Measurements from ENCODE around the gene VGLL4. TPM values are rescaled to one million over a fixed set of nuclear protein-coding genes. Genes with fewer than 3 reads are reported as not detected.

Gene VGLL4
- total RNA-seq, 3 donors from 2014 or later, result 42.5 to 51.3 (median 46.4) TPM

DNA sequence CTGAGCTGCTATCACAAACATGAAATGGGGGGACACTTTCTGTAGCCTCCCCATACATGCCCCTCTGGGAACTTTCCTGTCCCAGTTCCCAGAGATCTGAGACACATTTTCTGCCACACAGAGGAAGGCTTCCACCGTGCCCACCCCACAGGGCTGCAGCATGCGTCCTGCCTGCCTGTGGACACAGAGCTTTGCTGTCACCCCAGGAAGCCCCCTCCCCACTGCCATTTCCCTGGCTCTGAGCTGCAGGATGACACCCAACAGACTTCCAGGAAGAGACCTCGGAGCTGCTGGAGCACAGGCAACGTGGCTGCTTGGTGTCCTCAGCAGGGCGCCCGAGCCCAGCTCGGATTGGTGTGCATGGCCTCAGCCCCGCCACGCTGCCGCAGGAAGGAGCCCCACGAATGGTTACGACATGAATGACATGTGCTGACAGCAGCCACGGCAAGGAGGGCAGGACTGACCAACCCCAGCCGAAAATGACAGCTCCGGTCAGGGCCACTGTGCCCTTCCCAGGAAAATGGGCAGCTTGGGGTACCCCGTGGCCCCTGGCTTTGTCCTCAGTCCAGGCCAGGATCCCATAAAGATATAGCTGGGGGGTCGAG lies 81.3 kb downstream of the VGLL4 start:
- no peaks in the 10 kb centered on the region for H3K9me3 ChIP-seq
- H3K36me3 ChIP-seq (ENCODE audit: low read depth), result no peaks in the 10 kb centered on the region
- DNase-seq, result no peak
- TF ChIP-seq, protein P1, sequence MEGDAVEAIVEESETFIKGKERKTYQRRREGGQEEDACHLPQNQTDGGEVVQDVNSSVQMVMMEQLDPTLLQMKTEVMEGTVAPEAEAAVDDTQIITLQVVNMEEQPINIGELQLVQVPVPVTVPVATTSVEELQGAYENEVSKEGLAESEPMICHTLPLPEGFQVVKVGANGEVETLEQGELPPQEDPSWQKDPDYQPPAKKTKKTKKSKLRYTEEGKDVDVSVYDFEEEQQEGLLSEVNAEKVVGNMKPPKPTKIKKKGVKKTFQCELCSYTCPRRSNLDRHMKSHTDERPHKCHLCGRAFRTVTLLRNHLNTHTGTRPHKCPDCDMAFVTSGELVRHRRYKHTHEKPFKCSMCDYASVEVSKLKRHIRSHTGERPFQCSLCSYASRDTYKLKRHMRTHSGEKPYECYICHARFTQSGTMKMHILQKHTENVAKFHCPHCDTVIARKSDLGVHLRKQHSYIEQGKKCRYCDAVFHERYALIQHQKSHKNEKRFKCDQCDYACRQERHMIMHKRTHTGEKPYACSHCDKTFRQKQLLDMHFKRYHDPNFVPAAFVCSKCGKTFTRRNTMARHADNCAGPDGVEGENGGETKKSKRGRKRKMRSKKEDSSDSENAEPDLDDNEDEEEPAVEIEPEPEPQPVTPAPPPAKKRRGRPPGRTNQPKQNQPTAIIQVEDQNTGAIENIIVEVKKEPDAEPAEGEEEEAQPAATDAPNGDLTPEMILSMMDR (IDR thresholded peaks at IDR 0.05), result no peak
- no peak overlapping the region for H3K4me3 ChIP-seq
- intact Hi-C loops (cut with DNase I, micrococcal nuclease), result no loop called here
- no peaks in the 10 kb centered on the region for H3K4me1 ChIP-seq (ENCODE audit: low read depth)
- ATAC-seq, result no peak

GRCh38 chr3:11560746-11561145 lies 83.0 kb downstream of the VGLL4 start:
- intact Hi-C loops (cut with DNase I, micrococcal nuclease), result no loop called here
- H3K36me3 ChIP-seq (ENCODE audit: low read depth), result no peaks in the 10 kb centered on the region
- peaks cover 7% of the 10 kb centered on the region for H3K4me1 ChIP-seq (ENCODE audit: low read depth)
- H3K4me3 ChIP-seq, result no peak overlapping the region
- DNase-seq (no peak), ATAC-seq (no peak)
- TF ChIP-seq, protein P1 (IDR thresholded peaks at IDR 0.05), result no peak
- no peaks in the 10 kb centered on the region for H3K9me3 ChIP-seq

DNA sequence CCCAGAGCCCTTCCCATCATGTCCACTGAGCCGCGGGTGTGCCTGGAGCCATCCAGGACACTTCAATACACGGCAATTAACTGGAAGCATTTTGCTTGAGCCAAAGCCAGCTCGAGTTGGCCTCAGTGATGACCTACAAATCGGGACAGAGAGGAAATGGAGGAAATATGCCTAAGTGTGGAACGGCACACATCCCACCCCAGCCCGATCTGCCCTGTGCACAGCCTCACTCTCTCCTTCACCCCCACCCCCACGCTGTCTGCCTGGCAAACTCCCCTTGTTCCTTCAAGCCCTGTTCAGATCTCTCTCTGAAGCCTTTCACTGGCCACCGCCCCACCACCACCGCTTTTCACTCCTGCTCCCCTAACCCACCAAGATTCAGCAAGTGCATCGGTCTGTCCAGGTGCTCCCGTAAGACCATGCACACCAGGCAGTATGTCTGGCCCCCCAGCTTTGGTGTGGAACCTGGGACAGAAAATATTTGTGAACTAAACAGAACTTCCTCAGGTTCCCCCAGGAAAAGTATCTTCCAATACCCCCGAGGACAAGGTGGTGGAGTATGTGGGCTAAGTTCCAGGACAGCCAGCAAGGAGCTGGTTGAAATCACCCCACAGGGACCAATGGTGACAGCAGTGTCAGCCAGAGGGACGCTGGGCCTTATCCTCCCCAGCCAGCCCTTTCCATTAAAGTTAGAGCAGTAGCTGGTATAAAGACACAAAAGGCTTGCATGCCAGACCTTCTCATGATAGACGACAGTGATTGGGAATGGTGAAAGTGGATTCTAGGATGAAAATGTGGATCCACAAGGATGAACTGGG lies 83.7 kb downstream of the VGLL4 start:
- Histone ChIP-seq H3K36me3 (ENCODE audit: low read depth) (no peaks in the 10 kb centered on the region), H3K4me3 (no peak overlapping the region), H3K4me1 (ENCODE audit: low read depth) (peaks cover 7% of the 10 kb centered on the region), H3K9me3 (no peaks in the 10 kb centered on the region)
- TF ChIP-seq, protein P1 (IDR thresholded peaks at IDR 0.05), result no peak
- intact Hi-C loops (cut with DNase I, micrococcal nuclease), result no loop called here
- ATAC-seq, result no peak
- DNase-seq, result peak in 1 of 3 donors; percentile 17

GRCh38 chr3:11558918-11559815 lies 84.5 kb downstream of the VGLL4 start:
- Histone ChIP-seq H3K9me3 (no peaks in the 10 kb centered on the region), H3K4me3 (no peak overlapping the region), H3K4me1 (ENCODE audit: low read depth) (peaks cover 7% of the 10 kb centered on the region), H3K36me3 (ENCODE audit: low read depth) (no peaks in the 10 kb centered on the region)
- intact Hi-C loops (cut with DNase I, micrococcal nuclease), result no loop called here
- ATAC-seq (no peak), DNase-seq (peak in 1 of 3 donors; percentile 27)
- TF ChIP-seq, protein P1 (IDR thresholded peaks at IDR 0.05), result no peak

DNA sequence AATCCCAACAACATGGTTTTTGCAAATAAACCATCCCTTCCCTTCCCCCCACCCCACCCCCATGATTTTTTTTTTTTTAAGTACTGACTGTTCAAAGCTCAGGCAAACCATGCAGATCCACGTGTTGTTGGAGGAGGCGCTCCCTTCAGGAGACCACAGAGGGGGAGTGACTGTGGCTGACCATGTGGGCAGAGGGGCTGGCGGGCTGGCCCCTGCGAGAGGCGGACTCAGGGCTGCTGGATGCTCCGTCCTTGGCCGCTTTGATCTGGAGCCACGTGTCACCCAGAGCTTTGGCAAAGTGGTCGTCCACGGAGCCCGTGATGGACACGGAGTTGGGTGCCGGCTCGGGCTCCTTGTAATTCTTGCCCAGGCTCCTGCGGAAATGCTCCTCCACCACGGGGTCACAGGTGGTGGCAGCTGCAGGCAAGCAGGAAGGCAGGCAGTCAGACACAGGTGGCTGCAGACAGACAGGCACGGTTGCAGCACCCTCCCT lies 85.3 kb downstream of the VGLL4 start:
- no peak for ATAC-seq
- TF ChIP-seq, protein P1 (IDR thresholded peaks at IDR 0.05), result no peak
- Histone ChIP-seq H3K4me3 (no peak overlapping the region), H3K9me3 (no peaks in the 10 kb centered on the region), H3K4me1 (ENCODE audit: low read depth) (peaks cover 10% of the 10 kb centered on the region), H3K36me3 (ENCODE audit: low read depth) (no peaks in the 10 kb centered on the region)
- intact Hi-C loops (cut with DNase I, micrococcal nuclease), result no loop called here
- DNase-seq, result peak in 1 of 3 donors; percentile 20
